Mesenchymal stem cell (in vitro differentiated cells and primary cell): ENCODE data around the gene NR4A1.
"Not testable (repeated sequence)": the region's sequence is repeated elsewhere in the genome, so short reads cannot be mapped to it uniquely, and the experiment has no call there.

ENCODE experiments used
- DNase-seq: peaks from one replicate; pipeline ENCODE4 v3.0.0-alpha.2; 2013
- H2AFZ ChIP-seq: one replicate; pipeline ENCODE4 v1.6.1; 2013; ENCODE audit warnings: low read depth, mild to moderate bottlenecking, control low read depth, inconsistent platforms, low read length, moderate library complexity
- H2AK5ac ChIP-seq: 2 replicates; pipeline ENCODE4 v1.6.1; 2013; ENCODE audit warnings: low read length, moderate library complexity, mild to moderate bottlenecking, inconsistent platforms; ENCODE audit not compliant: severe bottlenecking
- H2BK120ac ChIP-seq: one replicate; pipeline ENCODE4 v1.6.1; 2013; ENCODE audit warnings: low read depth, mild to moderate bottlenecking, inconsistent platforms, low read length, moderate library complexity
- H2BK12ac ChIP-seq, 2 experiments: one replicate each; pipeline ENCODE4 v1.6.1; 2013; ENCODE audit warnings: inconsistent platforms in 2 of 2, low read length in 2 of 2, mild to moderate bottlenecking in 2 of 2, moderate library complexity in 2 of 2, control low read depth in 1 of 2
- H2BK15ac ChIP-seq: one replicate; pipeline ENCODE4 v1.6.1; 2013; ENCODE audit warnings: mild to moderate bottlenecking, low read depth, inconsistent platforms; ENCODE audit not compliant: poor library complexity, severe bottlenecking
- H2BK5ac ChIP-seq: 2 replicates; pipeline ENCODE4 v1.6.1; 2013; ENCODE audit warnings: low read depth, mild to moderate bottlenecking, low read length, control low read depth, inconsistent platforms; ENCODE audit not compliant: poor library complexity, severe bottlenecking
- H3K14ac ChIP-seq, 2 experiments: one replicate each; pipeline ENCODE4 v1.6.1; 2013; ENCODE audit warnings: inconsistent platforms in 2 of 2, low read length in 2 of 2, control low read depth in 1 of 2, mild to moderate bottlenecking in 1 of 2, moderate library complexity in 1 of 2
- H3K18ac ChIP-seq, 2 experiments: one replicate each; pipeline ENCODE4 v1.6.1; 2013; ENCODE audit warnings: inconsistent platforms in 2 of 2, low read length in 2 of 2, control low read depth in 1 of 2, low read depth in 1 of 2, mild to moderate bottlenecking in 1 of 2
- H3K23ac ChIP-seq, 2 experiments: one replicate each; pipeline ENCODE4 v1.6.1; 2013; ENCODE audit warnings: inconsistent platforms in 2 of 2, low read length in 2 of 2, mild to moderate bottlenecking in 2 of 2, moderate library complexity in 2 of 2, control low read depth in 1 of 2
- H3K27ac ChIP-seq: 2 replicates; pipeline ENCODE4 v1.5.1; 2013; ENCODE audit warnings: mild to moderate bottlenecking, moderate library complexity, low read length, control low read depth, inconsistent platforms; ENCODE audit not compliant: poor library complexity, severe bottlenecking
- H3K27me3 ChIP-seq, 2 experiments: 2 replicates each; pipeline versions ENCODE4 v1.6.1 to v1.7.0; 2013; ENCODE audit warnings: low read length in 2 of 2, mild to moderate bottlenecking in 2 of 2, moderate library complexity in 2 of 2, control low read depth in 1 of 2, inconsistent platforms in 1 of 2; ENCODE audit not compliant: control insufficient read depth in 1 of 2, insufficient read depth in 1 of 2
- H3K36me3 ChIP-seq, 2 experiments: 2 replicates each; pipeline versions ENCODE4 v1.6.1 to v1.7.0; 2013; ENCODE audit warnings: low read length in 2 of 2, control low read depth in 1 of 2, inconsistent platforms in 1 of 2, low read depth in 1 of 2, mild to moderate bottlenecking in 1 of 2; ENCODE audit not compliant: insufficient read depth in 2 of 2, control insufficient read depth in 1 of 2
- H3K4ac ChIP-seq, 2 experiments: one replicate each; pipeline ENCODE4 v1.6.1; 2013; ENCODE audit warnings: inconsistent platforms in 2 of 2, low read length in 2 of 2, mild to moderate bottlenecking in 2 of 2, moderate library complexity in 2 of 2, control low read depth in 1 of 2, low read depth in 1 of 2
- H3K4me1 ChIP-seq: 2 replicates; pipeline ENCODE4 v1.6.1; 2013; ENCODE audit warnings: low read depth, low read length, control low read depth; ENCODE audit not compliant: control insufficient read depth, insufficient read depth
- H3K4me2 ChIP-seq: 2 replicates; pipeline ENCODE4 v1.6.1; 2013; ENCODE audit warnings: low read length, mild to moderate bottlenecking, inconsistent platforms; ENCODE audit not compliant: poor library complexity, severe bottlenecking
- H3K4me3 ChIP-seq, 2 experiments: 2 replicates each; pipeline versions ENCODE4 v1.5.1 to v1.7.0; 2013; ENCODE audit warnings: low read length in 2 of 2, mild to moderate bottlenecking in 2 of 2, control low read depth in 1 of 2, low read depth in 1 of 2; ENCODE audit not compliant: insufficient read depth in 1 of 2
- H3K79me1 ChIP-seq: replicated peaks from 2 replicates; pipeline ENCODE4 v1.6.1; 2013; ENCODE audit warnings: mild to moderate bottlenecking, control low read depth, low read length, inconsistent platforms; ENCODE audit not compliant: poor library complexity, severe bottlenecking
- H3K9ac ChIP-seq: 2 replicates; pipeline ENCODE4 v1.7.0; 2013; ENCODE audit warnings: mild to moderate bottlenecking, low read length, moderate library complexity
- H3K9me3 ChIP-seq: 2 replicates; pipeline ENCODE4 v1.7.0; 2013; ENCODE audit warnings: mild to moderate bottlenecking, low read length; ENCODE audit not compliant: control insufficient read depth
- H4K8ac ChIP-seq: one replicate; pipeline ENCODE4 v1.6.1; 2013; ENCODE audit warnings: inconsistent platforms, mild to moderate bottlenecking, low read length, moderate library complexity
- H4K91ac ChIP-seq: one replicate; pipeline ENCODE4 v1.6.1; 2013; ENCODE audit warnings: mild to moderate bottlenecking, low read length, inconsistent platforms
- WGBS: methylation state at CpG from one replicate; pipeline ENCODE4 v1.1.7; 2013; ENCODE audit warnings: mixed read lengths; 5-methylcytosine and 5-hydroxymethylcytosine counted together

The NR4A1 gene

GRCh38 chr12:52096332-52097044, 45.2 kb downstream of the NR4A1 start:
- H2BK120ac ChIP-seq = no peak overlapping the region
- H2AK5ac ChIP-seq = no peak overlapping the region
- no peak overlapping the region for H3K27ac ChIP-seq
- WGBS = 93% methylated on average over 10 of the region's 15 CpGs
- H2BK15ac ChIP-seq = no peak overlapping the region
- H2BK5ac ChIP-seq = no peak overlapping the region
- H2AFZ ChIP-seq = no peak overlapping the region
- H3K79me1 ChIP-seq = no peaks in the 10 kb centered on the region
- H3K9me3 ChIP-seq = no peaks in the 10 kb centered on the region
- no peak overlapping the region for H3K4me2 ChIP-seq
- H4K8ac ChIP-seq = no peak overlapping the region
- DNase-seq = no peak
- H3K36me3 ChIP-seq = no peaks in the 10 kb centered on the region
- peaks cover 20 to 44% of the 10 kb centered on the region in 2 experiments for H3K27me3 ChIP-seq
- H3K18ac ChIP-seq = no peak overlapping the region
- H3K4me1 ChIP-seq = no peaks in the 10 kb centered on the region
- no peak overlapping the region for H4K91ac ChIP-seq
- no peak overlapping the region for H3K4me3 ChIP-seq
- no peak overlapping the region for H3K9ac ChIP-seq
- H3K23ac ChIP-seq = no peak overlapping the region
- no peak overlapping the region for H3K14ac ChIP-seq
- H2BK12ac ChIP-seq = no peak overlapping the region
- no peak overlapping the region for H3K4ac ChIP-seq

- no peaks in the 10 kb centered on the region for H3K36me3 ChIP-seq
- H4K91ac ChIP-seq = no peak overlapping the region
- no peak overlapping the region for H3K27ac ChIP-seq
- no peaks in the 10 kb centered on the region for H3K9me3 ChIP-seq
- no peak overlapping the region for H3K4me2 ChIP-seq
- no peak overlapping the region for H2BK120ac ChIP-seq
- H3K18ac ChIP-seq = no peak overlapping the region
- no peak overlapping the region for H2AK5ac ChIP-seq
- H3K79me1 ChIP-seq = no peaks in the 10 kb centered on the region
- no peak overlapping the region for H2BK5ac ChIP-seq
- H3K27me3 ChIP-seq = peaks cover 15 to 37% of the 10 kb centered on the region in 2 experiments
- no peaks in the 10 kb centered on the region for H3K4me1 ChIP-seq
- H2AFZ ChIP-seq = no peak overlapping the region
- DNase-seq = no peak
- no peak overlapping the region for H3K23ac ChIP-seq
- no peak overlapping the region for H3K14ac ChIP-seq
- no peak overlapping the region for H2BK15ac ChIP-seq
- H3K4me3 ChIP-seq = no peak overlapping the region
- H4K8ac ChIP-seq = no peak overlapping the region
- no peak overlapping the region for H3K4ac ChIP-seq
- no peak overlapping the region for H3K9ac ChIP-seq
- WGBS = 88% methylated on average over 20 of the region's 21 CpGs
- H2BK12ac ChIP-seq = no peak overlapping the region
Observed at GRCh38 chr12:52097045-52097666, 45.9 kb downstream of the NR4A1 start.

- DNase-seq, H3K4me3 ChIP-seq, H3K18ac ChIP-seq, H4K91ac ChIP-seq, H2AK5ac ChIP-seq, H2BK120ac ChIP-seq, H3K9ac ChIP-seq, H3K23ac ChIP-seq, H3K27ac ChIP-seq, H3K79me1 ChIP-seq, H3K4me2 ChIP-seq, H2AFZ ChIP-seq, H2BK12ac ChIP-seq, H2BK15ac ChIP-seq, H2BK5ac ChIP-seq, H3K9me3 ChIP-seq, H3K36me3 ChIP-seq, H4K8ac ChIP-seq, H3K14ac ChIP-seq, H3K4me1 ChIP-seq, H3K4ac ChIP-seq: not testable (repeated sequence)
- 65% methylated on average over 7 of the region's 10 CpGs for WGBS
- H3K27me3 ChIP-seq = peaks cover 0 to 22% of the 10 kb centered on the region in 2 experiments
Observed at GRCh38 chr12:52104431-52105089, 53.3 kb downstream of the NR4A1 start.
